Muscle layer of colon (tissue), 2 donors: ENCODE measurements around the gene NALCN.

Source experiments
- H3K27ac ChIP-seq: one replicate; pipeline ENCODE4 v1.7.0; 2013; ENCODE audit warnings: low read depth, mild to moderate bottlenecking, low read length, moderate library complexity
- H3K27me3 ChIP-seq, 2 donors: one replicate each; pipeline ENCODE4 v1.7.0; 2013; ENCODE audit warnings: low read length in 2 of 2, mild to moderate bottlenecking in 2 of 2; ENCODE audit not compliant: insufficient read depth in 2 of 2, control insufficient read depth in 1 of 2
- H3K36me3 ChIP-seq: one replicate; pipeline ENCODE4 v1.7.0; 2013; ENCODE audit warnings: mild to moderate bottlenecking, low read length; ENCODE audit not compliant: insufficient read depth
- H3K4me1 ChIP-seq: one replicate; pipeline ENCODE4 v1.7.0; 2013; ENCODE audit warnings: mild to moderate bottlenecking, low read length; ENCODE audit not compliant: insufficient read depth
- H3K4me3 ChIP-seq, 2 donors: one replicate each; pipeline ENCODE4 v1.7.0; 2013; ENCODE audit warnings: low read length in 2 of 2, low read depth in 1 of 2, mild to moderate bottlenecking in 1 of 2, moderate library complexity in 1 of 2
- H3K9ac ChIP-seq: one replicate; pipeline ENCODE4 v1.7.0; 2013; ENCODE audit warnings: low read length
- H3K9me3 ChIP-seq: one replicate; pipeline ENCODE4 v1.7.0; 2013; ENCODE audit warnings: mild to moderate bottlenecking, low read length
- donor health status: abdominal sarcoma.
- donor health status: Adenocarcinoma of cecum.

The NALCN gene

GRCh38 chr13:101416181-101417042 lies at the start of gene NALCN:
TSS of gene NALCN (minus strand) at chr13:101416508. CDS start at chr13:101399126, 17,382 bp downstream.
- Histone ChIP-seq H3K4me3 (peak within 1 kb of the TSS in 1 of 2 donors; percentile 20), H3K9ac (no peak within 1 kb of the TSS), H3K27me3 (peaks cover 7 to 14% of the 10 kb centered on the region in 2 donors)

GRCh38 chr13:101465877-101466276 lies 49.6 kb upstream of the NALCN start:
- Histone ChIP-seq H3K4me3 (no peak overlapping the region), H3K9ac (no peak overlapping the region), H3K27ac (no peak overlapping the region), H3K36me3 (no peaks in the 10 kb centered on the region), H3K27me3 (no peaks in the 10 kb centered on the region), H3K4me1 (no peaks in the 10 kb centered on the region), H3K9me3 (no peaks in the 10 kb centered on the region)

More at GRCh38 chr13:101416181-101417042, at the start of gene NALCN:
- H3K9me3 ChIP-seq: no peaks in the 10 kb centered on the region
- H3K27ac ChIP-seq: no peak within 1 kb of the TSS
- no peaks in the 10 kb centered on the region for H3K4me1 ChIP-seq
- H3K36me3 ChIP-seq: no peaks in the 10 kb centered on the region

- Histone ChIP-seq H3K9ac (no peak overlapping the region), H3K27ac (no peak overlapping the region), H3K27me3 (no peaks in the 10 kb centered on the region), H3K36me3 (no peaks in the 10 kb centered on the region), H3K4me3 (no peak overlapping the region), H3K4me1 (no peaks in the 10 kb centered on the region), H3K9me3 (no peaks in the 10 kb centered on the region)
Measured at GRCh38 chr13:101457176-101457575, 40.9 kb upstream of the NALCN start.

GRCh38 chr13:101455863-101456262 lies 39.6 kb upstream of the NALCN start:
- H3K36me3 ChIP-seq: no peaks in the 10 kb centered on the region
- H3K27me3 ChIP-seq: no peaks in the 10 kb centered on the region
- H3K4me3 ChIP-seq: no peak overlapping the region
- H3K9ac ChIP-seq: no peak overlapping the region
- no peaks in the 10 kb centered on the region for H3K4me1 ChIP-seq
- no peaks in the 10 kb centered on the region for H3K9me3 ChIP-seq
- H3K27ac ChIP-seq: no peak overlapping the region

GRCh38 chr13:101454767-101455166 lies 38.5 kb upstream of the NALCN start:
- no peak overlapping the region for H3K9ac ChIP-seq
- H3K36me3 ChIP-seq: no peaks in the 10 kb centered on the region
- no peaks in the 10 kb centered on the region for H3K9me3 ChIP-seq
- H3K27me3 ChIP-seq: no peaks in the 10 kb centered on the region
- H3K4me3 ChIP-seq: no peak overlapping the region
- no peak overlapping the region for H3K27ac ChIP-seq
- H3K4me1 ChIP-seq: no peaks in the 10 kb centered on the region

- no peak overlapping the region for H3K9ac ChIP-seq
- H3K36me3 ChIP-seq: no peaks in the 10 kb centered on the region
- H3K27ac ChIP-seq: no peak overlapping the region
- peak overlapping the region; percentile 32 to 34 for H3K4me3 ChIP-seq
- no peaks in the 10 kb centered on the region for H3K27me3 ChIP-seq
- H3K9me3 ChIP-seq: no peaks in the 10 kb centered on the region
- H3K4me1 ChIP-seq: no peaks in the 10 kb centered on the region
Measured at GRCh38 chr13:101453784-101454201, 37.5 kb upstream of the NALCN start.

- no peaks in the 10 kb centered on the region for H3K9me3 ChIP-seq
- H3K4me3 ChIP-seq: peak within 1 kb of the TSS; percentile 32 to 34
- no peaks in the 10 kb centered on the region for H3K4me1 ChIP-seq
- H3K9ac ChIP-seq: no peak within 1 kb of the TSS
- H3K36me3 ChIP-seq: no peaks in the 10 kb centered on the region
- H3K27me3 ChIP-seq: no peaks in the 10 kb centered on the region
- no peak within 1 kb of the TSS for H3K27ac ChIP-seq
Measured at GRCh38 chr13:101452519-101453485, 36.5 kb upstream of the NALCN start, which contains the start of gene ITGBL1. TSS of gene ITGBL1 (plus strand) at chr13:101452675. CDS start at chr13:101452834, 159 bp downstream.

- no peaks in the 10 kb centered on the region for H3K36me3 ChIP-seq
- H3K4me1 ChIP-seq: no peaks in the 10 kb centered on the region
- H3K27ac ChIP-seq: no peak overlapping the region
- H3K9me3 ChIP-seq: no peaks in the 10 kb centered on the region
- no peaks in the 10 kb centered on the region for H3K27me3 ChIP-seq
- no peak overlapping the region for H3K4me3 ChIP-seq
- no peak overlapping the region for H3K9ac ChIP-seq
Measured at GRCh38 chr13:101451641-101452040, 35.3 kb upstream of the NALCN start.

- H3K9me3 ChIP-seq: no peaks in the 10 kb centered on the region
- H3K9ac ChIP-seq: no peak overlapping the region
- H3K27me3 ChIP-seq: no peaks in the 10 kb centered on the region
- no peak overlapping the region for H3K27ac ChIP-seq
- no peak overlapping the region for H3K4me3 ChIP-seq
- no peaks in the 10 kb centered on the region for H3K4me1 ChIP-seq
- H3K36me3 ChIP-seq: no peaks in the 10 kb centered on the region
Measured at GRCh38 chr13:101450749-101451130, 34.4 kb upstream of the NALCN start.

GRCh38 chr13:101449790-101450748 lies 33.8 kb upstream of the NALCN start:
- Histone ChIP-seq H3K27me3 (no peaks in the 10 kb centered on the region), H3K9me3 (no peaks in the 10 kb centered on the region), H3K4me1 (no peaks in the 10 kb centered on the region), H3K4me3 (no peak overlapping the region), H3K9ac (no peak overlapping the region), H3K36me3 (no peaks in the 10 kb centered on the region), H3K27ac (no peak overlapping the region)
